H4 (cell line): Measurements from ENCODE around the gene MAP1LC3B. TPM values are rescaled to one million over a fixed set of nuclear protein-coding genes. Genes with fewer than 3 reads are reported as not detected.
"Not testable (repeated sequence)": the region's sequence is repeated elsewhere in the genome, so short reads cannot be mapped to it uniquely, and the experiment has no call there.

ENCODE experiments used
- DNase-seq: peaks from one replicate; pipeline ENCODE4 v3.0.0-alpha.2; 2015; ENCODE audit warnings: low spot score
- total RNA-seq: library from RNA; depleted of rRNA; stranded (reverse); fragments of >200 nt; shearing (Covaris generic); gene quantifications from 2 replicates; pipeline ENCODE4 v1.2.3, GENCODE V29; 2014

Gene MAP1LC3B
- total RNA-seq, 1 experiment from 2014 or later = 28.5 TPM

DNA sequence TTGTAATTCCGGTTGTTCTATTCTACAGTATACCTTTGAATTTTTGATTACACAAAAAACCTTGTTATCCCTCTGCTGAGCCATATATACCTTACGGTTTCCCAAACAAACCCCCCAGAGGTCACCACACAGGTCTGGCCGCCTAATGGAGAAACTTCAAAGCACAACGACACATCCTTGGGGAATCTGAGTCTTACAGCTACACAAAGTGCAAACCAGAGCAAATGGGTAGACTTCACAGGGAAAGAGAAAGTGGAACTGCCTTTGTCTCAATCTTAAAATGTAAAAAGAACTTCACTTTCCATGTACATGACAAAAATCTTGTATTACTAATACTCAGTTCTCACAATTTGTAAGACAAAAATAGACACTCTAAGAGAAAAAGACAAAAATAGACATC is 11.3 kb upstream of the MAP1LC3B start:
- no peak for DNase-seq

GRCh38 chr16:87382023-87382785 is 9.9 kb upstream of the MAP1LC3B start:
- no peak for DNase-seq

GRCh38 chr16:87383505-87384161 is 8.5 kb upstream of the MAP1LC3B start, which contains the start of gene FBXO31:
Gene FBXO31, minus strand, starts transcription at chr16:87383776. Its CDS starts 32 bp downstream, at chr16:87383744.
- DNase-seq = peak; percentile 95

- DNase-seq = no peak
Observed at GRCh38 chr16:87384162-87384874, 7.8 kb upstream of the MAP1LC3B start.

DNA sequence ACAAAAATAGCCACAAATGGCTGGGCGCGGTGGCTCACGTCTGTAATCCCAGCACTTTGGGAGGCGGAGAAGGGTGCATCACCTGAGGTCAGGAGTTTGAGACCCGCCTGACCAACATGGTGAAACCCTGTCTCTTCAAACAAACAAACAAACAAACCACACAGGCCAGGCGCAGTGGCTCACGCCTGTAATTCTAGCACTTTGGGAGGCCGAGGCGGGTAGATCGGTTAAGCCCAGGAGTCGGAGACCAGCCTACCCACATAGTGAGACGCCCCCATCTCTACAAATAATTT is 7.3 kb upstream of the MAP1LC3B start:
- not testable (repeated sequence) for DNase-seq

GRCh38 chr16:87387942-87388817 is 4.0 kb upstream of the MAP1LC3B start:
- DNase-seq = peak; percentile 100

DNA sequence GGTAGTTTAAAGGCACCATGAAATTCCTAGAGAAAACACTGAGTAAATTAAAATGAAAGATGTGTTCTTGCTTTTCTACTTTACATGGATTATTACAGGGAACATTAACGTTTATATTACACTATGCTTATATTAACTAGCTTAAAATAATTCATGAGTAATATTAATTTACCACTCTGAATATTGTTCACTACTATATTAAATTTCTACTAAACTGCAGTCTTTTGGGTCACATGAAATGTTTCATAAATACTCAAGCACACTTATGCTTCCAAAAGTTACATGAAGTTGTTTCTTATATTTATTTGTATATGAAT is 3.4 kb upstream of the MAP1LC3B start:
- DNase-seq = no peak

- DNase-seq = no peak
Observed at GRCh38 chr16:87389245-87389644, 2.9 kb upstream of the MAP1LC3B start.

GRCh38 chr16:87389914-87390313 is 2.2 kb upstream of the MAP1LC3B start:
- not testable (repeated sequence) for DNase-seq

GRCh38 chr16:87390641-87391323 is 1.4 kb upstream of the MAP1LC3B start:
- DNase-seq = no peak

DNA sequence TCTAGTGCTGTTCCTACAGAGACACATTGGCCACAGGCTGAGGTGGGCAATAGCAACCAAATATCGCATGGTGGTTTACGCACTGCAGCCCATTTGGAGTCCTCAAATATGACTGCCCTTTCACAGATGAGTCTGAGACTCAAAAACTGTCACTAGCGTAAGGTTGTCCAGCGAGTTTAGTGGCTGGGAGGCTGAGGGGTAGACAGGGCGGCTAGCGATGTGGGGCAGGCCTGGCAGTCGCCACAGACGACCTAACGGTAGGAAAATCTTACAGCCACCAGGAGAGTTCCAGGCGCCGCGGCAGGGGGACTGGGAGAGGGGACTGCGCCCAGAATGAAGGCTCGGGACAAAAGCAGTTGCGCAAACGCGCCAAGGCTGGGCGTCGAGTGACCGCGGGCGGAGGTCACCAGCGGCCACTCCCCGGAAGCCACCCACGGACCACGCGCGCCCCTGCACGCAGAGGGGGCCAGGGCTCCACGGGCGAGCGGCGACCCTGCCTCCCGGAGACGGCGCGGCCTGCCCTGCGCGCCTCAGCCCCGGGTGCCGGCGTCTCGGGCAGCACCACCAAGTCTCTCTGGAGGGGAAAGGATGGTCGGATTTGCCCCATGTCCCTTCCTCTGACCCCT is 699 bp upstream of the MAP1LC3B start:
- DNase-seq = no peak

GRCh38 chr16:87392821-87393679 is 914 bp downstream of the MAP1LC3B start:
- DNase-seq = peak; percentile 49

DNA sequence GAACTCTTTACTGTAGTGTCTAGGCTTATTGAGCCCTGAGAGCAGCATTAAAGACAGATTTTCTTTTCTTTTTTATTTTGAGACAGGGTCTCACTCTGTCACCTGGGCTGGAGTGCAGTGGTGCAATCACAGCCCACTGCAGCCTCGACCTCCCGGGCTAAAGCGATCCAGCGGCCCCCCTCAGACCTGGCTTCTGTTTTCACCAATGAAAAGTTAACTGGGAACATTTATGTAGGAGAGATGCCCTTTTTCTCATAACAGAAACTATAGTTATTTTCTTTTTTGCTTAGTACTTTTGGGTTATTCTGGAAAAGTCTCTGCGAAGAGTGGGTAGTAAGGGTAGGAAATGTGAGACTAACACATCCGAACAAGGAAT is 1.5 kb downstream of the MAP1LC3B start:
- DNase-seq = no peak

- DNase-seq = no peak
Observed at GRCh38 chr16:87395181-87395842, 3.2 kb downstream of the MAP1LC3B start.

DNA sequence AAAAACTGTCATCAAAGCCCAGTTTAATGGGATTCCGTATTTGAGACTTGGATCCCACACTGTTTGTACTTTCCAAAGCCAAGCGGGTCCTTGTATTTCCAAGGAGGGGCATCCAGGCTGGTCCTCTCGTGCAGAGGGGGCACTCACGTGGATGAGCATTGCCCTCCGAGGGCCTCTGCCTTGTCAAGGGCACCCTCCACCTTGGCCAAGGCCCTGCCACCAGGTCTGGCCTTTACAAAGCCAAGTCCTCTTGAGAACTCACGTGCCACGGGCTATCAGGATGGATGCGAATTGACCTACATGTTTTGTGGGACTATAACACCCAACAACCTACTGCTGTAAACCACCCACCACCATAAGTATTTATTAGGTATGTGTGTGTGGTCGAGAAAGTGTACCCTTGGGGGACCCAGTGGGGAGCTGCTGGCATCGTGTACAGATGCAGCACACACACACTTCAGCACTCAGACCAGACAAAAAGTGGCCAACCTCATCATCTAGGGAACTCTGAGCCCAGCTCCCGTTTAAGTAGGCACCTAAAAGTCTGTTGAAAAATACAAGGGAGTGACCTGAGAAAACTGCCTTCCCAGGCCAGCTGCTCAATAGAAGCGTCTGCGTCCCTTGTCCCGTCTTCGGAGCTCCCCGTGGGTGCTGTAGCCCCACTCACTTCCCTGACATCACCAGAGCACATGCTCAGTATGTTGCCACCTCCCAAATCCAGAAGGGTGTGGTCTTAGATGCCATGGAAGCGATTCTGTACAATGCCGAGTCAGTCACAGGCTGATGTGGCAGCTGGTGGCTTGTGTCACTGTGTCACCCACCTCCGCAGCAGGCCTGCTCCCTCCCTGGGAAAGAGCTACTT is 12.9 kb downstream of the MAP1LC3B start:
- no peak for DNase-seq

DNA sequence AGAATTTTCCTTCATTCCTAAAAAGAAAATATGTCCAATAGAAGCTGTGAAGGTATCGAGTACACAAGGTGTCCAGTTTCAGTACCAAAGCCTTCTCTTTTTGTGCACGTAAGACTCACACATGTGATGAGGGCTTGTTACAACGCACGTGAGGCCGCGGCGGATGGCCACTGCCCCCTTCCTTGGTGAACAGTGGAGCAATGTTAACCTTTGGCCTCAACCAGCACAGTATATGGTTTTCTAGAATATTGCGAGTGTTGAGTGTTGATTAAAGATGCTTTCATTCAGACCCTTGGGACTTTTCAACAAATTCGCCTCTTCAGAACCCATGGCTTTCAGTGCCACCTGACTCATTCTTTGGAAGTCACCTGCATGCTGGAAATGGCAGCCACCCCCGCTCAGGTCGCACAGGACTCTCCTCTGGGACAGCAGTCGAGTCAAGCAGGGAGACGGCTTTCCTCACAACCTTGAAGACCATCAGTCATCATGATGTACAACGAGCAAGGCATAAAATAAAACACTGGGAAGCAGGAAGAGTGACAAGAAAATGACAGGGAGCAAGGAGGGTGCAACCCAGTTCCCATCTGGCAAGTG is 14.5 kb downstream of the MAP1LC3B start:
- DNase-seq = no peak

GRCh38 chr16:87407511-87408112 is 15.5 kb downstream of the MAP1LC3B start:
- peak; percentile 97 for DNase-seq

DNA sequence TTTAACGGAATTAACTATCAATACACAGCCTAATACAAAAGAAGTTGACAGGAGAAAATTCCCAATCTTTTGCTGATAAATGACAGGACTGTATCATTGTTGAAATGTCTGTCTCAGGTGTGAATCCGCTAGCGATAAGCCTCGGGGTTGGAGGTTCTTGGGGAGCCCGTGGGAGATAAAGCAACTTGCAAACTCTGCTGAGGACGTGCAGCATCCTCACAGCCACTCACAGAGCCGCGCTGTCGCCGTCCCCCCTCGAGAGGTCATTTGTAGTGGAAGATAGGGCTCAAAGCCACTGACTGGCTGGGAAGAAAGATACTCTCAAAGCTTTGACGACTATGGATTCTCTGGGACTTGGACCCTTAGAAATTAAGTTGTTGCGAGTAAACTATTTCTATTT is 17.0 kb downstream of the MAP1LC3B start:
- DNase-seq = no peak
